Central memory CD4-positive, alpha-beta T cell (primary cell): Measurements from ENCODE around the gene PNMT.

Experiments
- DNase-seq: peaks from one replicate; pipeline ENCODE4 v3.0.0; 2022
- total RNA-seq, 3 experiments: gene quantifications; one replicate each; lab custom pipeline; 2026; lab: John Stamatoyannopoulos, UW

PNMT gene
- 0 reads per million in 3 experiments for total RNA-seq

- DNase-seq = peak; percentile 54
These were observed at the start of gene PNMT for GRCh38 chr17:39667945-39668924. TSS of gene PNMT (plus strand) at chr17:39668453. CDS start at chr17:39668476, 23 bp downstream.

GRCh38 chr17:39618956-39619785, 49.1 kb upstream of the PNMT start:
- DNase-seq = no peak

GRCh38 chr17:39619786-39620101, 48.5 kb upstream of the PNMT start:
- no peak for DNase-seq

GRCh38 chr17:39621523-39622379, 46.5 kb upstream of the PNMT start:
- DNase-seq = peak; percentile 81

GRCh38 chr17:39622380-39623006, 45.8 kb upstream of the PNMT start:
- DNase-seq = no peak

- DNase-seq = peak; percentile 71
These were observed 44.8 kb upstream of the PNMT start for GRCh38 chr17:39623356-39623950.

- DNase-seq = no peak
These were observed 43.9 kb upstream of the PNMT start for GRCh38 chr17:39624313-39624712.

- DNase-seq = no peak
These were observed 43.0 kb upstream of the PNMT start for GRCh38 chr17:39625198-39625785.

GRCh38 chr17:39626171-39627046, 41.8 kb upstream of the PNMT start, which contains the start of gene PPP1R1B:
TSS of gene PPP1R1B (plus strand) at chr17:39626952. CDS start at chr17:39627393, 441 bp downstream.
- DNase-seq = no peak

GRCh38 chr17:39627047-39627711, 41.1 kb upstream of the PNMT start:
- no peak for DNase-seq

- no peak for DNase-seq
These were observed 40.3 kb upstream of the PNMT start for GRCh38 chr17:39627712-39628516.

- DNase-seq = no peak
These were observed 39.4 kb upstream of the PNMT start for GRCh38 chr17:39628655-39629493.

GRCh38 chr17:39629494-39629880, 38.8 kb upstream of the PNMT start:
- DNase-seq = no peak

- DNase-seq = no peak
These were observed 38.4 kb upstream of the PNMT start for GRCh38 chr17:39629898-39630297.

- DNase-seq = no peak
These were observed 36.9 kb upstream of the PNMT start for GRCh38 chr17:39631403-39631802.

GRCh38 chr17:39632153-39632941, 35.9 kb upstream of the PNMT start:
- DNase-seq = no peak
